CD4-positive, alpha-beta memory T cell (primary cell): ENCODE data around the gene LAMC3. TPM values are rescaled to one million over a fixed set of nuclear protein-coding genes. Genes with fewer than 3 reads are reported as not detected.

Experiments used
- CTCF ChIA-PET: fragments of 350-600 bp; sonication (Branson Sonifier 250); formaldehyde crosslinking; loops from one replicate; lab custom pipeline; 2021; ENCODE audit warnings: inconsistent platforms; ENCODE audit not compliant: partially characterized antibody; lab: Charles Lee
- POLR2A ChIA-PET: fragments of 350-600 bp; sonication (Branson Sonifier 250); formaldehyde crosslinking; loops from one replicate; lab custom pipeline; 2021; ENCODE audit not compliant: partially characterized antibody; lab: Charles Lee
- DNase-seq, 5 donors: peaks; one replicate each; pipeline versions ENCODE4 v3.0.0 to v3.0.0-alpha.2; 2020 to 2022; ENCODE audit warnings: mixed read lengths in 1 of 5
- H3K27ac ChIP-seq: one replicate; pipeline ENCODE4 v1.7.0; 2013; ENCODE audit warnings: low read depth, low read length
- H3K27me3 ChIP-seq: 2 replicates; pipeline ENCODE4 v1.7.0; 2013; ENCODE audit warnings: mild to moderate bottlenecking, low read length, moderate library complexity; ENCODE audit not compliant: insufficient read depth
- H3K36me3 ChIP-seq: 2 replicates; pipeline ENCODE4 v1.7.0; 2013; ENCODE audit warnings: mild to moderate bottlenecking, low read length, moderate library complexity; ENCODE audit not compliant: insufficient read depth
- H3K4me1 ChIP-seq: 2 replicates; pipeline ENCODE4 v1.7.0; 2013; ENCODE audit warnings: mild to moderate bottlenecking, low read length, moderate library complexity; ENCODE audit not compliant: insufficient read depth
- H3K4me3 ChIP-seq, 2 donors: one replicate each; pipeline ENCODE4 v1.7.0; 2013; ENCODE audit warnings: low read length in 2 of 2, mild to moderate bottlenecking in 1 of 2
- H3K9me3 ChIP-seq, 2 donors: one replicate each; pipeline ENCODE4 v1.7.0; 2013; ENCODE audit warnings: low read length in 2 of 2, control low read depth in 1 of 2; ENCODE audit not compliant: control insufficient read depth in 1 of 2
- H3K27ac Mint-ChIP-seq, 7 donors: one replicate each; pipeline ENCODE4 v1.8.0; 2020 to 2021; ENCODE audit warnings: mixed read lengths in 7 of 7, mild to moderate bottlenecking in 6 of 7, inconsistent platforms in 3 of 7, moderate library complexity in 3 of 7
- H3K27me3 Mint-ChIP-seq, 2 donors: one replicate each; pipeline ENCODE4 v1.8.0; 2020 to 2021; ENCODE audit warnings: mixed read lengths in 2 of 2
- H3K36me3 Mint-ChIP-seq, 2 donors: one replicate each; pipeline ENCODE4 v1.8.0; 2020 to 2021; ENCODE audit warnings: mixed read lengths in 2 of 2, inconsistent platforms in 1 of 2, mild to moderate bottlenecking in 1 of 2
- H3K4me1 Mint-ChIP-seq, 4 donors: one replicate each; pipeline ENCODE4 v1.8.0; 2020 to 2021; ENCODE audit warnings: mixed read lengths in 4 of 4, mild to moderate bottlenecking in 1 of 4
- H3K4me3 Mint-ChIP-seq, 8 donors: one replicate each; pipeline ENCODE4 v1.8.0; 2020 to 2021; ENCODE audit warnings: mixed read lengths in 8 of 8, mild to moderate bottlenecking in 7 of 8, moderate library complexity in 6 of 8, inconsistent platforms in 3 of 8
- H3K9me3 Mint-ChIP-seq, 8 donors: one replicate each; pipeline ENCODE4 v1.8.0; 2020 to 2021; ENCODE audit warnings: mixed read lengths in 8 of 8, mild to moderate bottlenecking in 5 of 8, inconsistent platforms in 3 of 8, moderate library complexity in 1 of 8
- intact Hi-C: fragments of 100-400 bp; cut with micrococcal nuclease; formaldehyde crosslinking; loops from one replicate; pipeline ENCODE4 v1.15.1; 2023
- polyA plus RNA-seq, 2 donors: library from polyadenylated mRNA; unstranded; fragments of 300-500 nt; fragmentation: Illumina TruSeq; gene quantifications; one replicate each; pipeline ENCODE4 v1.2.3, GENCODE V29; 2021
- total RNA-seq, 2 experiments: library from RNA; stranded (reverse); gene quantifications; one replicate each; pipeline ENCODE4 v1.2.3, GENCODE V29; 2021

Gene LAMC3
- total and polyA plus RNA-seq, 4 experiments from 2014 or later, result 0.32 to 0.61 TPM; not detected in 2

GRCh38 chr9:131008563-131008908 lies 438 bp upstream of the LAMC3 start:
- H3K27ac ChIP-seq, result no peak overlapping the region
- no peak overlapping the region for H3K27ac Mint-ChIP-seq
- H3K4me1 Mint-ChIP-seq, result peaks cover 0 to 4% (median 2%) of the 10 kb centered on the region in 4 donors
- POLR2A ChIA-PET, result no interaction called here
- no peaks in the 10 kb centered on the region for H3K4me1 ChIP-seq
- CTCF ChIA-PET, result no interaction called here
- DNase-seq, result no peak
- no peaks in the 10 kb centered on the region for H3K36me3 Mint-ChIP-seq
- peak overlapping the region in 4 of 8 donors; percentile 36 to 41 (median 38) for H3K4me3 Mint-ChIP-seq
- H3K4me3 ChIP-seq, result no peak overlapping the region
- peaks cover 21% of the 10 kb centered on the region for H3K27me3 ChIP-seq
- peaks cover 0 to 4% (median 0%) of the 10 kb centered on the region in 8 donors for H3K9me3 Mint-ChIP-seq
- H3K9me3 ChIP-seq, result no peaks in the 10 kb centered on the region
- intact Hi-C loops, result no loop called here
- H3K27me3 Mint-ChIP-seq, result peaks cover 25 to 30% of the 10 kb centered on the region in 2 donors
- no peaks in the 10 kb centered on the region for H3K36me3 ChIP-seq

GRCh38 chr9:131010482-131011273 lies 1.7 kb downstream of the LAMC3 start:
- DNase-seq, result no peak
- H3K4me1 Mint-ChIP-seq, result peaks cover 0 to 4% (median 2%) of the 10 kb centered on the region in 4 donors
- Histone ChIP-seq H3K27me3 (peaks cover 22% of the 10 kb centered on the region), H3K4me3 (no peak overlapping the region), H3K9me3 (no peaks in the 10 kb centered on the region), H3K4me1 (no peaks in the 10 kb centered on the region), H3K36me3 (no peaks in the 10 kb centered on the region), H3K27ac (no peak overlapping the region)
- H3K9me3 Mint-ChIP-seq, result peaks cover 0 to 4% (median 0%) of the 10 kb centered on the region in 8 donors
- POLR2A ChIA-PET, result no interaction called here
- CTCF ChIA-PET, result interaction anchor here (1.2 kb wide), 1 partner anchor 11 kb away, joined by 4 read pairs; no protein-coding TSS in a partner anchor
- intact Hi-C loops, result no loop called here
- peak overlapping the region in 1 of 8 donors; percentile 9 for H3K4me3 Mint-ChIP-seq
- no peaks in the 10 kb centered on the region for H3K36me3 Mint-ChIP-seq
- no peak overlapping the region for H3K27ac Mint-ChIP-seq
- H3K27me3 Mint-ChIP-seq, result peaks cover 25 to 27% of the 10 kb centered on the region in 2 donors

GRCh38 chr9:131011274-131012022 lies 2.5 kb downstream of the LAMC3 start:
- Histone ChIP-seq H3K36me3 (no peaks in the 10 kb centered on the region), H3K4me1 (no peaks in the 10 kb centered on the region), H3K9me3 (no peaks in the 10 kb centered on the region), H3K4me3 (no peak overlapping the region), H3K27ac (no peak overlapping the region), H3K27me3 (peaks cover 22% of the 10 kb centered on the region)
- H3K36me3 Mint-ChIP-seq, result no peaks in the 10 kb centered on the region
- no peak for DNase-seq
- ChIA-PET POLR2A (no interaction called here), CTCF (interaction anchor here (1.2 kb wide), 1 partner anchor 10 kb away, joined by 4 read pairs; no protein-coding TSS in a partner anchor)
- intact Hi-C loops, result no loop called here
- peaks cover 0 to 4% (median 2%) of the 10 kb centered on the region in 4 donors for H3K4me1 Mint-ChIP-seq
- H3K9me3 Mint-ChIP-seq, result peaks cover 0 to 4% (median 0%) of the 10 kb centered on the region in 8 donors
- H3K27ac Mint-ChIP-seq, result no peak overlapping the region
- H3K27me3 Mint-ChIP-seq, result peaks cover 27% of the 10 kb centered on the region in 2 donors
- H3K4me3 Mint-ChIP-seq, result no peak overlapping the region

- Histone ChIP-seq H3K27ac (no peak overlapping the region), H3K9me3 (no peaks in the 10 kb centered on the region), H3K4me1 (no peaks in the 10 kb centered on the region), H3K27me3 (peaks cover 23% of the 10 kb centered on the region), H3K4me3 (no peak overlapping the region), H3K36me3 (no peaks in the 10 kb centered on the region)
- ChIA-PET POLR2A (no interaction called here), CTCF (interaction anchor here (1.2 kb wide), 1 partner anchor 9 kb away, joined by 4 read pairs; no protein-coding TSS in a partner anchor)
- intact Hi-C loops, result no loop called here
- Mint-ChIP-seq H3K9me3 (peaks cover 0 to 2% (median 0%) of the 10 kb centered on the region in 8 donors), H3K27ac (no peak overlapping the region), H3K27me3 (peaks cover 22 to 25% of the 10 kb centered on the region in 2 donors), H3K36me3 (no peaks in the 10 kb centered on the region), H3K4me1 (peaks cover 0 to 4% (median 2%) of the 10 kb centered on the region in 4 donors), H3K4me3 (no peak overlapping the region)
- DNase-seq, result no peak
Observed at GRCh38 chr9:131012023-131012334, 3.0 kb downstream of the LAMC3 start.

GRCh38 chr9:131012396-131012917 lies 3.5 kb downstream of the LAMC3 start:
- Mint-ChIP-seq H3K4me3 (no peak overlapping the region), H3K9me3 (peaks cover 0 to 2% (median 0%) of the 10 kb centered on the region in 8 donors), H3K27me3 (peaks cover 24% of the 10 kb centered on the region in 2 donors), H3K27ac (no peak overlapping the region), H3K4me1 (peaks cover 0 to 4% (median 2%) of the 10 kb centered on the region in 4 donors), H3K36me3 (no peaks in the 10 kb centered on the region)
- Histone ChIP-seq H3K27me3 (peaks cover 26% of the 10 kb centered on the region), H3K9me3 (no peaks in the 10 kb centered on the region), H3K4me1 (no peaks in the 10 kb centered on the region), H3K4me3 (no peak overlapping the region), H3K36me3 (no peaks in the 10 kb centered on the region), H3K27ac (no peak overlapping the region)
- ChIA-PET CTCF (no interaction called here), POLR2A (no interaction called here)
- intact Hi-C loops, result no loop called here
- no peak for DNase-seq

- Mint-ChIP-seq H3K27me3 (peaks cover 24% of the 10 kb centered on the region in 2 donors), H3K4me1 (peaks cover 0 to 4% (median 2%) of the 10 kb centered on the region in 4 donors), H3K36me3 (no peaks in the 10 kb centered on the region), H3K9me3 (peaks cover 0 to 2% (median 0%) of the 10 kb centered on the region in 8 donors), H3K4me3 (no peak overlapping the region), H3K27ac (no peak overlapping the region)
- intact Hi-C loops, result no loop called here
- POLR2A ChIA-PET, result no interaction called here
- Histone ChIP-seq H3K27me3 (peaks cover 24% of the 10 kb centered on the region), H3K9me3 (no peaks in the 10 kb centered on the region), H3K27ac (no peak overlapping the region), H3K4me3 (no peak overlapping the region), H3K36me3 (no peaks in the 10 kb centered on the region), H3K4me1 (no peaks in the 10 kb centered on the region)
- no peak for DNase-seq
- CTCF ChIA-PET, result no interaction called here
Observed at GRCh38 chr9:131013015-131013755, 4.2 kb downstream of the LAMC3 start.
